ENCODE measurements around the gene SP6. TPM values are rescaled to one million over a fixed set of nuclear protein-coding genes. Genes with fewer than 3 reads are reported as not detected.

The SP6 gene
- total RNA-seq, 1 donor from 2014 or later = 2.2 TPM

Other genes with a start within 250 kb of the SP6 start
- gene KPNB1, start 201.2 kb downstream of the SP6 start, total RNA-seq (ENCODE audit: insufficient read depth, low replicate concordance) = 163 TPM
- 6.3 TPM for gene TBKBP1, start 157.0 kb downstream of the SP6 start, total RNA-seq (ENCODE audit: insufficient read depth, low replicate concordance)
- gene TBX21, start 117.9 kb downstream of the SP6 start, total RNA-seq (ENCODE audit: insufficient read depth, low replicate concordance) = 1.4 TPM
- 3.4 TPM for gene OSBPL7, start 29.4 kb downstream of the SP6 start, total RNA-seq (ENCODE audit: insufficient read depth, low replicate concordance)
- 5.3 TPM for gene MRPL10, start 19.6 kb downstream of the SP6 start, total RNA-seq (ENCODE audit: insufficient read depth, low replicate concordance)
- 2.4 TPM for gene LRRC46, start 19.5 kb downstream of the SP6 start, total RNA-seq (ENCODE audit: insufficient read depth, low replicate concordance)
- gene SCRN2, start 9.9 kb downstream of the SP6 start, total RNA-seq (ENCODE audit: insufficient read depth, low replicate concordance) = 27.0 TPM
- not detected for gene SP2, start 45.1 kb upstream of the SP6 start, total RNA-seq (ENCODE audit: insufficient read depth, low replicate concordance)
- gene PNPO, start 90.4 kb upstream of the SP6 start, total RNA-seq (ENCODE audit: insufficient read depth, low replicate concordance) = 7.5 TPM
- gene PRR15L, start 106.7 kb upstream of the SP6 start, total RNA-seq (ENCODE audit: insufficient read depth, low replicate concordance) = not detected
- gene CDK5RAP3, start 120.0 kb upstream of the SP6 start, total RNA-seq (ENCODE audit: insufficient read depth, low replicate concordance) = 30.1 TPM
- 129 TPM for gene COPZ2, start 186.6 kb upstream of the SP6 start, total RNA-seq (ENCODE audit: insufficient read depth, low replicate concordance)
- gene NFE2L1, start 197.2 kb upstream of the SP6 start, total RNA-seq (ENCODE audit: insufficient read depth, low replicate concordance) = 54.2 TPM

Measured in umbilical cord (tissue), 1 donor.